Skeletal muscle cell (primary cell): Measurements from ENCODE around the gene GATC.
"Not testable (repeated sequence)": the region's sequence is repeated elsewhere in the genome, so short reads cannot be mapped to it uniquely, and the experiment has no call there.

ENCODE experiments used
- DNase-seq: peaks from one replicate; pipeline ENCODE4 v3.0.0-alpha.2; 2010; ENCODE audit warnings: low read depth
- H3K4me3 ChIP-seq: 2 replicates; pipeline ENCODE4 v1.5.1; 2011; ENCODE audit warnings: low read depth, mild to moderate bottlenecking, control low read depth, low read length, moderate library complexity

GATC gene

GRCh38 chr12:120468325-120468820 lies 22.1 kb downstream of the GATC start:
- peak overlapping the region; percentile 77 for H3K4me3 ChIP-seq
- DNase-seq, result no peak

GRCh38 chr12:120468821-120469449 lies 22.7 kb downstream of the GATC start:
- DNase-seq, result no peak
- peak overlapping the region; percentile 77 for H3K4me3 ChIP-seq

- DNase-seq, result peak; percentile 88
- H3K4me3 ChIP-seq, result peak within 1 kb of the TSS; percentile 77
Observed at GRCh38 chr12:120469450-120470149, 23.4 kb downstream of the GATC start, which contains the start of gene SRSF9. Gene SRSF9 (minus strand): TSS chr12:120469748. CDS start chr12:120469609, 139 bp downstream.

- peak overlapping the region; percentile 77 for H3K4me3 ChIP-seq
- DNase-seq, result no peak
Observed at GRCh38 chr12:120470150-120470784, 24.0 kb downstream of the GATC start.

- no peak overlapping the region for H3K4me3 ChIP-seq
- DNase-seq, result no peak
Observed at GRCh38 chr12:120472521-120472920, 26.3 kb downstream of the GATC start.

GRCh38 chr12:120473807-120474615 lies 27.8 kb downstream of the GATC start:
- no peak for DNase-seq
- no peak overlapping the region for H3K4me3 ChIP-seq

- DNase-seq, result peak; percentile 39
- no peak overlapping the region for H3K4me3 ChIP-seq
Observed at GRCh38 chr12:120474616-120474960, 28.3 kb downstream of the GATC start.

- no peak overlapping the region for H3K4me3 ChIP-seq
- no peak for DNase-seq
Observed at GRCh38 chr12:120475643-120476042, 29.4 kb downstream of the GATC start.

- H3K4me3 ChIP-seq, result no peak overlapping the region
- DNase-seq, result no peak
Observed at GRCh38 chr12:120479458-120479857, 33.2 kb downstream of the GATC start.

- DNase-seq, result no peak
- no peak overlapping the region for H3K4me3 ChIP-seq
Observed at GRCh38 chr12:120480211-120480610, 34.0 kb downstream of the GATC start.

GRCh38 chr12:120481022-120481767 lies 35.0 kb downstream of the GATC start:
- no peak overlapping the region for H3K4me3 ChIP-seq
- DNase-seq, result no peak

GRCh38 chr12:120483621-120484020 lies 37.4 kb downstream of the GATC start:
- DNase-seq, result no peak
- no peak overlapping the region for H3K4me3 ChIP-seq

- DNase-seq, result no peak
- no peak overlapping the region for H3K4me3 ChIP-seq
Observed at GRCh38 chr12:120485961-120486881, 40.0 kb downstream of the GATC start.

GRCh38 chr12:120487552-120487951 lies 41.3 kb downstream of the GATC start:
- DNase-seq, H3K4me3 ChIP-seq: not testable (repeated sequence)

GRCh38 chr12:120488057-120488640 lies 41.9 kb downstream of the GATC start:
- H3K4me3 ChIP-seq, result no peak overlapping the region
- no peak for DNase-seq

- H3K4me3 ChIP-seq, result no peak overlapping the region
- DNase-seq, result no peak
Observed at GRCh38 chr12:120489018-120489417, 42.8 kb downstream of the GATC start.

- H3K4me3 ChIP-seq, result no peak overlapping the region
- DNase-seq, result no peak
Observed at GRCh38 chr12:120490325-120490724, 44.1 kb downstream of the GATC start.
